ENCODE data around the gene PKD1.

Gene PKD1

GRCh38 chr16:2076072-2076865 is 59.4 kb downstream of the PKD1 start:
- Histone ChIP-seq H3K27ac (ENCODE audit: insufficient read depth, low read depth, low read length, poor library complexity, severe bottlenecking) (no peak overlapping the region), H3K27me3 (ENCODE audit: control insufficient read depth, insufficient read depth, low read length, poor library complexity, severe bottlenecking) (no peaks in the 10 kb centered on the region), H3K4me1 (ENCODE audit: control insufficient read depth, insufficient read depth, low read length) (no peaks in the 10 kb centered on the region), H3K36me3 (ENCODE audit: control insufficient read depth, insufficient read depth, low read length) (peaks cover 26% of the 10 kb centered on the region), H3K9me3 (ENCODE audit: control insufficient read depth, low read length) (no peaks in the 10 kb centered on the region), H3K4me3 (ENCODE audit: insufficient read depth, low read depth, low read length) (no peak overlapping the region)
- WGBS, 2 experiments: 96% methylated on average over 28 of the region's 28 CpGs

- 96 to 97% methylated on average over 24 of the region's 24 CpGs for WGBS, 2 experiments
- peaks cover 26% of the 10 kb centered on the region for H3K36me3 ChIP-seq (ENCODE audit: control insufficient read depth, insufficient read depth, low read length)
These were observed 60.1 kb downstream of the PKD1 start for GRCh38 chr16:2075631-2076030.

GRCh38 chr16:2074071-2074470 is 61.6 kb downstream of the PKD1 start:
- 94 to 96% methylated on average over 20 of the region's 20 CpGs for WGBS, 2 experiments
- H3K4me3 ChIP-seq (ENCODE audit: insufficient read depth, low read depth, low read length): no peak overlapping the region
- no peaks in the 10 kb centered on the region for H3K4me1 ChIP-seq (ENCODE audit: control insufficient read depth, insufficient read depth, low read length)
- H3K27ac ChIP-seq (ENCODE audit: insufficient read depth, low read depth, low read length, poor library complexity, severe bottlenecking): no peak overlapping the region
- H3K36me3 ChIP-seq (ENCODE audit: control insufficient read depth, insufficient read depth, low read length): peaks cover 20% of the 10 kb centered on the region
- H3K27me3 ChIP-seq (ENCODE audit: control insufficient read depth, insufficient read depth, low read length, poor library complexity, severe bottlenecking): no peaks in the 10 kb centered on the region
- H3K9me3 ChIP-seq (ENCODE audit: control insufficient read depth, low read length): no peaks in the 10 kb centered on the region

More at GRCh38 chr16:2075631-2076030, 60.1 kb downstream of the PKD1 start:
- Histone ChIP-seq H3K27ac (ENCODE audit: insufficient read depth, low read depth, low read length, poor library complexity, severe bottlenecking) (no peak overlapping the region), H3K4me3 (ENCODE audit: insufficient read depth, low read depth, low read length) (no peak overlapping the region), H3K4me1 (ENCODE audit: control insufficient read depth, insufficient read depth, low read length) (no peaks in the 10 kb centered on the region), H3K9me3 (ENCODE audit: control insufficient read depth, low read length) (no peaks in the 10 kb centered on the region), H3K27me3 (ENCODE audit: control insufficient read depth, insufficient read depth, low read length, poor library complexity, severe bottlenecking) (no peaks in the 10 kb centered on the region)

GRCh38 chr16:2072926-2073325 is 62.8 kb downstream of the PKD1 start:
- H3K27ac ChIP-seq (ENCODE audit: insufficient read depth, low read depth, low read length, poor library complexity, severe bottlenecking): no peak overlapping the region
- H3K9me3 ChIP-seq (ENCODE audit: control insufficient read depth, low read length): no peaks in the 10 kb centered on the region
- no peaks in the 10 kb centered on the region for H3K4me1 ChIP-seq (ENCODE audit: control insufficient read depth, insufficient read depth, low read length)
- H3K4me3 ChIP-seq (ENCODE audit: insufficient read depth, low read depth, low read length): no peak overlapping the region
- H3K36me3 ChIP-seq (ENCODE audit: control insufficient read depth, insufficient read depth, low read length): peaks cover 16% of the 10 kb centered on the region
- H3K27me3 ChIP-seq (ENCODE audit: control insufficient read depth, insufficient read depth, low read length, poor library complexity, severe bottlenecking): no peaks in the 10 kb centered on the region
- 94 to 95% methylated on average over 8 of the region's 8 CpGs for WGBS, 2 experiments

DNA sequence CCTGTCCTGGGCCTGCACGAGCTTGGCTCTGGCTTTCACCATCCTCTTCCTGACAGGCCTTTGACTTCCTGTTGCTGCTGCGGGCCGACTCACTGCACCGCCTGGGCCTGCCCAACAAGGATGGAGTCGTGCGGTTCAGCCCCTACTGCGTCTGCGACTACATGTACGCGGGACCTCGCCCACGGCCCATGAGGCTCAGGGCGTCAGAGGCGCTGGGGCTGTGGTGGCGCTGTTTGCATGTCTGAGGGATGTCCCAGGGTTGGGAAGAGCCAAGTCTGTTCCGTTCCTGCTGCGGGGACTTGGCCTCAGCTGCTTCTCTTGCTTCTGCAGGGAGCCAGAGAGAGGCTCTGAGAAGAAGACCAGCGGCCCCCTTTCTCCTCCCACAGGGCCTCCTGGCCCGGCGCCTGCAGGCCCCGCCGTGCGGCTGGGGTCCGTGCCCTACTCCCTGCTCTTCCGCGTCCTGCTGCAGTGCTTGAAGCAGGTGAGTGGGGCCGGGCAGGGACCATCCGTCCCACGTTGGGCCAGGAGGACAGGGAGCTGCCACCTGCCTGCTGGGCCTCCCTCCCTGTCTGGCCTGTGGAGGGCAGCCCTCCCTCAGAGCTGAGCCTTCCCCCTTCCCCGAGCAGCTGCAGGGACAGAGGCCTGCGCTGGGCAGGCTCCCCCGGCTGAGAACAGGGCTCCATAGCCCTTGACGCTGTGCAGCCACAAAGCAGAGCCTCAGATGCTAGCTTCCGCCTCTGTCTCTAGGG is 64.1 kb downstream of the PKD1 start:
- no peaks in the 10 kb centered on the region for H3K9me3 ChIP-seq (ENCODE audit: control insufficient read depth, low read length)
- 94% methylated on average over 34 of the region's 34 CpGs for WGBS, 2 experiments
- H3K36me3 ChIP-seq (ENCODE audit: control insufficient read depth, insufficient read depth, low read length): peaks cover 20% of the 10 kb centered on the region
- no peaks in the 10 kb centered on the region for H3K27me3 ChIP-seq (ENCODE audit: control insufficient read depth, insufficient read depth, low read length, poor library complexity, severe bottlenecking)
- no peak overlapping the region for H3K4me3 ChIP-seq (ENCODE audit: insufficient read depth, low read depth, low read length)
- no peak overlapping the region for H3K27ac ChIP-seq (ENCODE audit: insufficient read depth, low read depth, low read length, poor library complexity, severe bottlenecking)
- H3K4me1 ChIP-seq (ENCODE audit: control insufficient read depth, insufficient read depth, low read length): no peaks in the 10 kb centered on the region

GRCh38 chr16:2070576-2071453 is 64.9 kb downstream of the PKD1 start:
- no peak overlapping the region for H3K4me3 ChIP-seq (ENCODE audit: insufficient read depth, low read depth, low read length)
- 95 to 96% methylated on average over 29 of the region's 29 CpGs for WGBS, 2 experiments
- no peak overlapping the region for H3K27ac ChIP-seq (ENCODE audit: insufficient read depth, low read depth, low read length, poor library complexity, severe bottlenecking)
- H3K27me3 ChIP-seq (ENCODE audit: control insufficient read depth, insufficient read depth, low read length, poor library complexity, severe bottlenecking): no peaks in the 10 kb centered on the region
- H3K4me1 ChIP-seq (ENCODE audit: control insufficient read depth, insufficient read depth, low read length): no peaks in the 10 kb centered on the region
- H3K36me3 ChIP-seq (ENCODE audit: control insufficient read depth, insufficient read depth, low read length): peaks cover 22% of the 10 kb centered on the region
- no peaks in the 10 kb centered on the region for H3K9me3 ChIP-seq (ENCODE audit: control insufficient read depth, low read length)

GRCh38 chr16:2066139-2066538 is 69.6 kb downstream of the PKD1 start:
- H3K27me3 ChIP-seq (ENCODE audit: control insufficient read depth, insufficient read depth, low read length, poor library complexity, severe bottlenecking): no peaks in the 10 kb centered on the region
- no peaks in the 10 kb centered on the region for H3K9me3 ChIP-seq (ENCODE audit: control insufficient read depth, low read length)
- H3K4me3 ChIP-seq (ENCODE audit: insufficient read depth, low read depth, low read length): no peak overlapping the region
- peaks cover 30% of the 10 kb centered on the region for H3K36me3 ChIP-seq (ENCODE audit: control insufficient read depth, insufficient read depth, low read length)
- 95 to 98% methylated on average over 11 of the region's 11 CpGs for WGBS, 2 experiments
- H3K27ac ChIP-seq (ENCODE audit: insufficient read depth, low read depth, low read length, poor library complexity, severe bottlenecking): no peak overlapping the region
- no peaks in the 10 kb centered on the region for H3K4me1 ChIP-seq (ENCODE audit: control insufficient read depth, insufficient read depth, low read length)

DNA sequence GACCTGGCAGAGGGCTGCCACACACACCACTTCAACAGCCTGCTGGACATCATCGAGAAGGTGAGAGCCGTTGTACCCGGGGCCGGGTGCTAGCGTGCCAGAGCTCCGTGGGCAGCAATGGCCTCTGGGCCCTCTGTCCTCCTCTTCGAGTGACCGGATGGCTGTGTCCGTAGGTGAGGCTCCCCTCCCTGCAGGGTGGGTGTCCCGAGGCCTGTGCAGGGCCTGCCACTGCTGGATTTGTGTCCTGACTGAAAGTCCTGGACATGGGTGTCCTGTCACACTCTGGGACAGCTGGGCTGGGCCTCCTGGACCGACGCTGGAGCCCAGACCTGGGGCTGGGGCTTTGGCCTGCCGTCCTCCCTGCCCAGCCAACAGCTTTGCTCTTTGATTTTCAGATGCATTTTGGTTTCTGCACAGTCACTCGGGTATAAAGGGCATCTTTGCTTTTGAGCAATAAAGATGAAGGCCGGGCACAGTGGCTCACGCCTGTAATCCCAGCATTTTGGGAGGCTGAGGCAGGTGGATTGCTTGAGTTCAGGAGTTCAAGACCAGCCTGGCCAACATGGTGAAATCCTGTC is 71.2 kb downstream of the PKD1 start:
- WGBS, 2 experiments: 95% methylated on average over 16 of the region's 16 CpGs
- H3K27me3 ChIP-seq (ENCODE audit: control insufficient read depth, insufficient read depth, low read length, poor library complexity, severe bottlenecking): no peaks in the 10 kb centered on the region
- H3K27ac ChIP-seq (ENCODE audit: insufficient read depth, low read depth, low read length, poor library complexity, severe bottlenecking): no peak overlapping the region
- H3K9me3 ChIP-seq (ENCODE audit: control insufficient read depth, low read length): no peaks in the 10 kb centered on the region
- H3K4me3 ChIP-seq (ENCODE audit: insufficient read depth, low read depth, low read length): no peak overlapping the region
- no peaks in the 10 kb centered on the region for H3K4me1 ChIP-seq (ENCODE audit: control insufficient read depth, insufficient read depth, low read length)
- peaks cover 28% of the 10 kb centered on the region for H3K36me3 ChIP-seq (ENCODE audit: control insufficient read depth, insufficient read depth, low read length)

GRCh38 chr16:2063861-2064260 is 71.8 kb downstream of the PKD1 start:
- H3K4me3 ChIP-seq (ENCODE audit: insufficient read depth, low read depth, low read length): no peak overlapping the region
- H3K36me3 ChIP-seq (ENCODE audit: control insufficient read depth, insufficient read depth, low read length): peaks cover 28% of the 10 kb centered on the region
- H3K27me3 ChIP-seq (ENCODE audit: control insufficient read depth, insufficient read depth, low read length, poor library complexity, severe bottlenecking): no peaks in the 10 kb centered on the region
- no peaks in the 10 kb centered on the region for H3K9me3 ChIP-seq (ENCODE audit: control insufficient read depth, low read length)
- 95 to 96% methylated on average over 25 of the region's 25 CpGs for whole genome bisulfite sequencing, 2 experiments
- peaks cover under 1% of the 10 kb centered on the region for H3K4me1 ChIP-seq (ENCODE audit: control insufficient read depth, insufficient read depth, low read length)
- H3K27ac ChIP-seq (ENCODE audit: insufficient read depth, low read depth, low read length, poor library complexity, severe bottlenecking): no peak overlapping the region

Measured in ectodermal cell (in vitro differentiated cells).